Coronary artery (tissue), 2 donors: ENCODE data around the gene GATD1.

ENCODE experiments used
- DNase-seq: peaks from one replicate; pipeline ENCODE4 v3.0.0-alpha.2; 2017; ENCODE audit warnings: low spot score
- H3K27ac ChIP-seq, 2 donors: fragments of 200-600 bp; sonication (generic); one replicate each; pipeline ENCODE4 v1.5.1; 2016 to 2019
- H3K4me3 ChIP-seq: fragments of 200-600 bp; sonication (generic); 2 replicates; pipeline ENCODE4 v1.5.1; 2016; ENCODE audit warnings: mild to moderate bottlenecking, moderate library complexity
- TF ChIP-seq, protein P1 (sequence below): fragments of 200-600 bp; sonication (generic); IDR thresholded peaks from one replicate; pipeline ENCODE4 v1.5.1; 2019; ENCODE audit warnings: antibody characterized with exemption

Gene GATD1

DNA sequence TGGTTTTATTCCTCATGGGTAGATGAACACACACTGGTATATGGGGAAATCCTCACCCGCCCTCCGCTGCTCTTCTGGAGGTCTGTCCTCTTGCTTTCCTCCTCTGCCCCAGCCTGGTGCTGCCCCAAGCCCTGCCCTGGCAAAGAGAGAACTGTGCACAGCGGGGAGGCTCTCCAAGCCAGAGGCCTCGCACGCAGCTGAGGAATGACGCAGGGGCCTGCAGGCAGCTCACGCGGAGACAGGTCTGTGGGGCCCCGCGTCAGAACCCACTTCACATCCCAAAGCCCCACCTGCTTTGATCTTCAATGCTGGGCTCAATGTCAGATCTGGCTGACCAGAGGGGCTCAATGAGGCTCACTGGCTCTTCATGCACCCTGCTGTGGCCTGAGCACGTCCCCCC, 10.0 kb downstream of the GATD1 start:
- DNase-seq, result no peak
- TF ChIP-seq, protein P1, sequence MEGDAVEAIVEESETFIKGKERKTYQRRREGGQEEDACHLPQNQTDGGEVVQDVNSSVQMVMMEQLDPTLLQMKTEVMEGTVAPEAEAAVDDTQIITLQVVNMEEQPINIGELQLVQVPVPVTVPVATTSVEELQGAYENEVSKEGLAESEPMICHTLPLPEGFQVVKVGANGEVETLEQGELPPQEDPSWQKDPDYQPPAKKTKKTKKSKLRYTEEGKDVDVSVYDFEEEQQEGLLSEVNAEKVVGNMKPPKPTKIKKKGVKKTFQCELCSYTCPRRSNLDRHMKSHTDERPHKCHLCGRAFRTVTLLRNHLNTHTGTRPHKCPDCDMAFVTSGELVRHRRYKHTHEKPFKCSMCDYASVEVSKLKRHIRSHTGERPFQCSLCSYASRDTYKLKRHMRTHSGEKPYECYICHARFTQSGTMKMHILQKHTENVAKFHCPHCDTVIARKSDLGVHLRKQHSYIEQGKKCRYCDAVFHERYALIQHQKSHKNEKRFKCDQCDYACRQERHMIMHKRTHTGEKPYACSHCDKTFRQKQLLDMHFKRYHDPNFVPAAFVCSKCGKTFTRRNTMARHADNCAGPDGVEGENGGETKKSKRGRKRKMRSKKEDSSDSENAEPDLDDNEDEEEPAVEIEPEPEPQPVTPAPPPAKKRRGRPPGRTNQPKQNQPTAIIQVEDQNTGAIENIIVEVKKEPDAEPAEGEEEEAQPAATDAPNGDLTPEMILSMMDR, result no peak
- Histone ChIP-seq H3K4me3 (no peak overlapping the region), H3K27ac (no peak overlapping the region)

DNA sequence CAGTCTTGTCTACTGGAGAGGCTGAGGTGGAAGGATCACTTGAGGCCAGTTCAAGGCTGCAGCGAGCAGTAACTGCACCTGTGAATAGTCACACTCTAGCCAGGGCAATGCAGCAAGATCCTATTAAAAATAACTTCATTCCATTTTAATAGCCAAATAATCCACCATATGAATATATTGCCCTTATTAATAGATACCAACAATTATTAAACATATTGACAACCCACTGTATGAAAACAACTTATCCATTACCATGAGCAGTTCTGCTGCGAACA, 10.4 kb downstream of the GATD1 start:
- Histone ChIP-seq H3K27ac (no peak overlapping the region), H3K4me3 (no peak overlapping the region)
- TF ChIP-seq, protein P1, result no peak
- no peak for DNase-seq

DNA sequence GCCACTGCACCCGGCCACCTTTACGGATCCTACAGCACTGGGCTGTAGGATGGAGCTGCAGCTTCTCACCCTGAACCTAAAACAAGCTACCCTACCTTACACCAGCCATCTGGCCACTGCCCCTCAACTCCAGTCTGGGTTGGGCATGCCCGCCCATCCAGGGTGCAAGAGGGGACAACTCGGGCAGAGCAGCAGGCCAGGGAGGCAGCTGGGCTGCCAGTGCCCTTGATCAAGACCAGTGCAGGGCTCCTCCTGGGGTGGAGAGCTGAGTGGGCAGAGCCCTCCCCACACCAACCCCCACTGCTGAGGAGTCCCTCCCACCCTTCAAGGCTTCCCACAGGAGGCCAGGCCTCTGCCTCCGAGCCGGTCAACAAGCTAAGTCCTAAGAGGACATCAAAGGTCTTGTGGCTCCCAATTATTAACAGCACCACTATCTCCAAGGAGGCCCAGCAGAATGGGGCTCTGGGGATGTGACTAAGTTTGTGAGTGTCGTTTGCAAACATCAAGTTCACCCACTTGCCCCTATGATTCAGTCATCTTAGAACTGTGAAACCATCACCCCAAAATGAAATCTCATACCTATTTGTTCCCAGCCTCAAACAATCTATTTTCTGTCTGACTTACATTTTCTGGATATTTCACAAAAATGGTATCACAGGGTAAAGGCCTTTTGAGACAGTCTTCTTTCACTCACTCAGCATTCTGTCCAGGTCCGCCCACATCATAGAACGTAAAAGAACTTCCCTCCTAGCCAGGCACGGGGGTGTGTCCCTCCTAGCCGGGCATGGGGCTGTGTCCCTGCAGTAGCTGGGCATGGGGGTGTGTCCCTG, 11.0 kb downstream of the GATD1 start:
- no peak for DNase-seq
- TF ChIP-seq, protein P1, result no peak
- no peak overlapping the region for H3K27ac ChIP-seq

DNA sequence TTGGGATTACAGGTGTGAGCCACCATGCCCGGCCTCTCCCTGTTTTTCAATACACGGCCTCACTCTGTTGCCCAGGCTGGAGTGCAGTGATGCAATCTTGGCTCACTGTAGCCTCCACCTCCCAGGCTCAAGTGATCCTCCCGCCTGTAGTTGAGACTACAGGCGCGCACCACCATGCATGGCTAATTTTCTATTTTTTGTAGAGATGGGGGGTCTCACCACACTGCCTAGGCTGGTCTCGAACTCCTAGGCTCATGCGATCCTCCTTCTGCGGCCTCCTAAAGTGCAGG, 11.5 kb downstream of the GATD1 start:
- no peak overlapping the region for H3K27ac ChIP-seq
- DNase-seq, result no peak

More for the DNA sequence above, 11.0 kb downstream of the GATD1 start:
- H3K4me3 ChIP-seq, result no peak overlapping the region

DNA sequence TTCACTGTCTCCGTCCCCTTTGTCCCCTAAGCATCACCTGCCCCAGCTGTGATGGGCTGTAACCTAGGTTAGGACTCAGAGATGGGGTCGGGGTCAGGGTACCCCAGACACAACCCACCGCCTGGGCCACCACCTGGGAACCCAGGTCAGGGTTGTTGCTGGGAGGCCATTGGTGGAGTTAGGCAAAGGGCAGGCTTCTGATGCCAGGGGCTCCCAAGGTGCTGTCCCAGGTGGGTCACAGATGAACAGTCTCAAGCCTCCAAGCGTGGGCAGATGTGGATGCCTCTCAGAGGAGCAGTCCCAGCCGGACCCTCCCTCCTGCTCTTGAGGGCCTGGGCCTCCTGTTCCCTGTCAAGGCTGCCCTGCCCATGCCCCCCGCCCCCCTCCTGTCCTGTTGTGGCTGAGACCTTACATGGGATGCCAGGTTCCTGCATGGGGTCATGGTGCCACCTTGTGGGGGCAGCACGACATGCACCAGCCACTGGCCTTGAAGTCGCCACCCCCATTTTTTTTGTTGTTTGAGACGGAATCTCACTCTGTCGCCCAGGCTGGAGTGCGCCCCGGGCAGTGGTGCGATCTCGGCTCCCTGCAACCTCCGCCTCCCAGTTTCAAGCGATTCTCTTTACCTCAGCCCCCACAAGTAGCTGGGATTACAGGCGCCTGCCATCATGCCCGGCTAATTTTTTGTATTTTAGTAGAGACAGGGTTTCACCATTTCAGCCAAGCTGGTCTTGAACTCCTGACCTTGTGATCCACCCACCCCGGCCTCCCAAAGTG, 12.1 kb downstream of the GATD1 start:
- Histone ChIP-seq H3K27ac (peak overlapping the region in 1 of 2 donors; percentile 1), H3K4me3 (no peak overlapping the region)
- TF ChIP-seq, protein P1, result peak; percentile 52
- DNase-seq, result peak; percentile 79

More for the DNA sequence above, 11.5 kb downstream of the GATD1 start:
- TF ChIP-seq, protein P1, result no peak
- no peak overlapping the region for H3K4me3 ChIP-seq

DNA sequence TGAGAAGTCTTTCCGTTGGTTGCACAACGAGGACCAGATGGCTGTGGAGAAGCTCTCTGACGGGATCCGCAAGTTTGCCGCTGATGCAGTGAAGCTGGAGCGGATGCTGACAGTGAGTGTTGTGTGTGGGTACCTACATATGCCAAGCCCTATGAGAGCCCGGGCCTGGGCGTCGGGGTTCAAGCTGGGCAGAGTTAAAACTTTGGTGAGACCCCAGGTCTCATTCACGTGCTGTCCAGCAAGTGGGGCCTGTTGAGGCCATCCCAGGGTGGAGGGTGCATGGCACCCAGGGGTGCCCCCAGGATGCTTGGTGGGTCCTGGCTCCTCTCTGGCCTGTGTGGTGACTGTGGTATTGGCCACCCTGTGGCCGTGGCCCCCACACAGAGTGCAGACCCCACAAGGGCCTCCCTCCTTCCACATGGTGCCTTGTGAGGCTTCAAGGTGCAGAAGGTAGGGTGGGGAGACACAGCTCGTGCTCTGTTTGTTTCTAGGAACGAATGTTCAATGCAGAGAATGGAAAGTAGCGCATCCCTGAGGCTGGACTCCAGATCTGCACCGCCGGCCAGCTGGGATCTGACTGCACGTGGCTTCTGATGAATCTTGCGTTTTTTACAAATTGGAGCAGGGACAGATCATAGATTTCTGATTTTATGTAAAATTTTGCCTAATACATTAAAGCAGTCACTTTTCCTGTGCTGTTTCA, 12.8 kb downstream of the GATD1 start:
- Histone ChIP-seq H3K4me3 (no peak overlapping the region), H3K27ac (no peak overlapping the region)
- TF ChIP-seq, protein P1, result no peak
- no peak for DNase-seq
